GM23338 (cell line): ENCODE measurements around the gene CNGB1. TPM values are rescaled to one million over a fixed set of nuclear protein-coding genes. Genes with fewer than 3 reads are reported as not detected.
A peak's percentile ranks its signal among the peaks of the same experiment; 100 is the strongest.

Experiments used
- ATAC-seq: fragments of 200-7000 bp; cut with Tn5 transposase; 3 replicates; pipeline ENCODE4 v1.9.1; 2020
- DNase-seq: peaks from one replicate; pipeline ENCODE4 v3.0.0-alpha.2; 2015; ENCODE audit warnings: low spot score
- H2AFZ ChIP-seq: fragments of 200-600 bp; sonication (generic); 2 replicates; pipeline ENCODE4 v1.8.0; 2016; ENCODE audit warnings: antibody characterized with exemption, mild to moderate bottlenecking, moderate library complexity
- H3F3A ChIP-seq: fragments of 200-600 bp; sonication (generic); replicated peaks from 2 replicates; pipeline ENCODE4 v1.8.0; 2017; ENCODE audit warnings: antibody characterized with exemption, mixed run types, low read depth
- H3K27ac ChIP-seq: fragments of 200-600 bp; sonication (generic); 2 replicates; pipeline ENCODE4 v1.6.1; 2016; ENCODE audit warnings: low read depth
- H3K27me3 ChIP-seq: fragments of 200-600 bp; sonication (generic); 2 replicates; pipeline ENCODE4 v1.8.0; 2016; ENCODE audit warnings: mild to moderate bottlenecking, mixed run types, moderate library complexity; ENCODE audit not compliant: insufficient read depth
- H3K36me3 ChIP-seq: fragments of 200-600 bp; sonication (generic); 2 replicates; pipeline ENCODE4 v1.8.0; 2016; ENCODE audit warnings: mild to moderate bottlenecking; ENCODE audit not compliant: insufficient read depth
- H3K4me1 ChIP-seq: fragments of 200-600 bp; sonication (generic); 2 replicates; pipeline ENCODE4 v1.8.0; 2016; ENCODE audit warnings: mild to moderate bottlenecking, moderate library complexity; ENCODE audit not compliant: insufficient read depth
- H3K4me2 ChIP-seq: fragments of 200-600 bp; sonication (generic); 2 replicates; pipeline ENCODE4 v1.7.1; 2017; ENCODE audit warnings: mixed run types
- H3K4me3 ChIP-seq: fragments of 200-600 bp; sonication (generic); 2 replicates; pipeline ENCODE4 v1.6.1; 2016; ENCODE audit warnings: mixed run types
- H3K79me2 ChIP-seq: fragments of 200-600 bp; sonication (generic); replicated peaks from 2 replicates; pipeline ENCODE4 v1.8.0; 2017; ENCODE audit warnings: mild to moderate bottlenecking; ENCODE audit not compliant: insufficient read depth
- H3K9me2 ChIP-seq: fragments of 200-600 bp; sonication (generic); 2 replicates; pipeline ENCODE4 v1.8.0; 2017; ENCODE audit not compliant: insufficient read depth
- H4K20me1 ChIP-seq: fragments of 200-600 bp; sonication (generic); replicated peaks from 2 replicates; pipeline ENCODE4 v1.8.0; 2017; ENCODE audit warnings: mild to moderate bottlenecking; ENCODE audit not compliant: insufficient read depth
- H3K27ac Mint-ChIP-seq: 2 replicates; pipeline ENCODE4 v1.8.0; 2020; ENCODE audit warnings: inconsistent platforms, mild to moderate bottlenecking, moderate library complexity, mixed read lengths
- H3K27me3 Mint-ChIP-seq: 3 replicates; pipeline ENCODE4 v1.8.0; 2022; ENCODE audit warnings: low read depth, mild to moderate bottlenecking, moderate library complexity, mixed read lengths, inconsistent platforms; ENCODE audit not compliant: insufficient read depth, poor library complexity
- H3K36me3 Mint-ChIP-seq: 3 replicates; pipeline ENCODE4 v1.8.0; 2021; ENCODE audit warnings: low read depth, mild to moderate bottlenecking, inconsistent platforms, moderate library complexity, mixed read lengths
- H3K4me1 Mint-ChIP-seq: 3 replicates; pipeline ENCODE4 v1.8.0; 2020; ENCODE audit warnings: mild to moderate bottlenecking, inconsistent platforms, mixed read lengths
- H3K4me3 Mint-ChIP-seq: 3 replicates; pipeline ENCODE4 v1.8.0; 2021; ENCODE audit warnings: moderate library complexity, mild to moderate bottlenecking, inconsistent platforms, mixed read lengths
- H3K9me3 Mint-ChIP-seq: 3 replicates; pipeline ENCODE4 v1.8.0; 2020; ENCODE audit warnings: moderate library complexity, mild to moderate bottlenecking, inconsistent platforms, mixed read lengths
- CTCF ChIP-seq, 2 experiments: fragments of 200-600 bp in 1 of 2; sonication (generic) in 1 of 2; conservative IDR thresholded peaks; 2 replicates each; pipeline versions ENCODE4 v1.5.1 to v1.6.1; 2016 to 2017; ENCODE audit warnings: antibody characterized with exemption in 2 of 2, low read depth in 2 of 2, mild to moderate bottlenecking in 2 of 2, moderate library complexity in 1 of 2
- EZH2phosphoT487 ChIP-seq: fragments of 200-600 bp; sonication (generic); IDR thresholded peaks from one replicate; pipeline ENCODE4 v1.8.1; 2018; ENCODE audit warnings: antibody characterized with exemption; ENCODE audit not compliant: unreplicated experiment
- JUNB ChIP-seq: IDR thresholded peaks from one replicate; pipeline ENCODE4 v1.6.1; 2016; ENCODE audit warnings: antibody characterized with exemption; ENCODE audit not compliant: unreplicated experiment
- ZNF114 ChIP-seq: fragments of 250-450 bp; sonication (Bioruptor Pico); IDR thresholded peaks from 2 replicates; pipeline ENCODE4 v1.5.0; 2020; ENCODE audit warnings: mild to moderate bottlenecking, moderate library complexity
- ZNF331 ChIP-seq: fragments of 250-450 bp; sonication (Bioruptor Pico); IDR thresholded peaks from 2 replicates; pipeline ENCODE4 v1.5.0; 2020; ENCODE audit warnings: low read depth, mild to moderate bottlenecking, moderate library complexity
- polyA plus RNA-seq: library from polyadenylated mRNA; unstranded; fragments of >200 nt; fragmentation: Nextera tagmentation; extraction: Ambion mirVana; gene quantifications from 2 replicates; pipeline ENCODE4 v1.2.1, GENCODE V29; 2016
- total RNA-seq: library from RNA; depleted of rRNA; stranded (reverse); fragments of >200 nt; shearing (Covaris generic); gene quantifications from 2 replicates; pipeline ENCODE4 v1.2.3, GENCODE V29; 2014

CNGB1 gene
- total and polyA plus RNA-seq, 2 experiments from 2014 or later, result not detected

- TF ChIP-seq JUNB, result no peak
- TF ChIP-seq EZH2phosphoT487, result no peak
- TF ChIP-seq ZNF331, result no peak
Observed at GRCh38 chr16:58019866-58020538, 49.1 kb upstream of the CNGB1 start (continued).

GRCh38 chr16:58018803-58019202 is 47.9 kb upstream of the CNGB1 start:
- Mint-ChIP-seq H3K4me3 (no peak overlapping the region), H3K27ac (no peak overlapping the region), H3K4me1 (peaks cover 25% of the 10 kb centered on the region), H3K9me3 (no peaks in the 10 kb centered on the region), H3K27me3 (peaks cover 2% of the 10 kb centered on the region), H3K36me3 (no peaks in the 10 kb centered on the region)
- Histone ChIP-seq H3F3A (peaks cover 2% of the 10 kb centered on the region; the same call in 1 of the 2 replicates), H3K79me2 (no peaks in the 10 kb centered on the region), H3K36me3 (no peaks in the 10 kb centered on the region; the same call in 1 of the 2 replicates), H3K27ac (no peak overlapping the region), H3K27me3 (no peaks in the 10 kb centered on the region), H3K4me2 (no peak overlapping the region), H2AFZ (no peak overlapping the region), H4K20me1 (0 out of 2 replicates have a peak, but pooled peaks cover 4% of the 10 kb centered on the region), H3K4me1 (peaks cover 18% of the 10 kb centered on the region), H3K9me2 (no peaks in the 10 kb centered on the region), H3K4me3 (no peak overlapping the region)
- peak; percentile 58 for ATAC-seq
- TF ChIP-seq CTCF (conservative IDR thresholded peaks at IDR 0.05; ENCODE audit: low read depth in 2 of 2) (peak; percentile 52 to 72), ZNF114 (no peak)
- peak; percentile 75 for DNase-seq

- ATAC-seq, result no peak
- Mint-ChIP-seq H3K4me1 (peaks cover 7% of the 10 kb centered on the region; the same call in 1 of the 3 replicates), H3K36me3 (no peaks in the 10 kb centered on the region), H3K27ac (no peak overlapping the region), H3K27me3 (peaks cover 2% of the 10 kb centered on the region), H3K4me3 (no peak overlapping the region), H3K9me3 (no peaks in the 10 kb centered on the region)
- H3K27ac ChIP-seq, result no peak overlapping the region
- no peaks in the 10 kb centered on the region for H3K9me2 ChIP-seq
- TF ChIP-seq JUNB, result no peak
- H3F3A ChIP-seq, result no peaks in the 10 kb centered on the region
- H2AFZ ChIP-seq, result no peak overlapping the region
- DNase-seq, result no peak
- no peak overlapping the region for H3K4me2 ChIP-seq
- no peaks in the 10 kb centered on the region for H3K79me2 ChIP-seq
- H4K20me1 ChIP-seq, result 0 out of 2 replicates have a peak, but pooled peaks cover 4% of the 10 kb centered on the region
- H3K4me3 ChIP-seq, result no peak overlapping the region
- no peaks in the 10 kb centered on the region for H3K36me3 ChIP-seq
- no peaks in the 10 kb centered on the region for H3K4me1 ChIP-seq
- no peaks in the 10 kb centered on the region for H3K27me3 ChIP-seq
Observed at GRCh38 chr16:58016840-58017446, 46.0 kb upstream of the CNGB1 start.
